Progenitor cell of endocrine pancreas (in vitro differentiated cells): ENCODE results near the gene NLRC5. TPM values are rescaled to one million over a fixed set of nuclear protein-coding genes. Genes with fewer than 3 reads are reported as not detected.

Experiments
- DNase-seq: peaks from one replicate; pipeline ENCODE4 v3.0.0; 2021; ENCODE audit warnings: low spot score; ENCODE audit not compliant: unreplicated experiment
- H3K27ac Mint-ChIP-seq: 2 replicates; pipeline ENCODE4 v1.8.0; 2021; ENCODE audit warnings: mild to moderate bottlenecking, moderate library complexity, mixed read lengths
- H3K27me3 Mint-ChIP-seq: 2 replicates; pipeline ENCODE4 v1.8.0; 2021; ENCODE audit warnings: mixed read lengths
- H3K36me3 Mint-ChIP-seq: 2 replicates; pipeline ENCODE4 v1.8.0; 2022; ENCODE audit warnings: mixed read lengths; ENCODE audit not compliant: insufficient read depth
- H3K4me1 Mint-ChIP-seq: 2 replicates; pipeline ENCODE4 v1.8.0; 2021; ENCODE audit warnings: low read depth, mixed read lengths
- H3K4me3 Mint-ChIP-seq: 2 replicates; pipeline ENCODE4 v1.8.0; 2021; ENCODE audit warnings: low read depth, mild to moderate bottlenecking, moderate library complexity, mixed read lengths
- H3K9me3 Mint-ChIP-seq: 2 replicates; pipeline ENCODE4 v1.8.0; 2021; ENCODE audit warnings: low read depth, mixed read lengths
- total RNA-seq: library from RNA; stranded (reverse); gene quantifications from 2 replicates; pipeline ENCODE4 v1.2.1, GENCODE V29; 2021
- TF ChIP-seq, protein P1 (sequence below): fragments of 200-600 bp; sonication (generic); IDR thresholded peaks from one replicate; pipeline ENCODE4 v1.5.0; 2021; ENCODE audit warnings: antibody characterized with exemption, mild to moderate bottlenecking; ENCODE audit not compliant: unreplicated experiment

Gene NLRC5
- total RNA-seq, 1 donor from 2014 or later = not detected

DNA sequence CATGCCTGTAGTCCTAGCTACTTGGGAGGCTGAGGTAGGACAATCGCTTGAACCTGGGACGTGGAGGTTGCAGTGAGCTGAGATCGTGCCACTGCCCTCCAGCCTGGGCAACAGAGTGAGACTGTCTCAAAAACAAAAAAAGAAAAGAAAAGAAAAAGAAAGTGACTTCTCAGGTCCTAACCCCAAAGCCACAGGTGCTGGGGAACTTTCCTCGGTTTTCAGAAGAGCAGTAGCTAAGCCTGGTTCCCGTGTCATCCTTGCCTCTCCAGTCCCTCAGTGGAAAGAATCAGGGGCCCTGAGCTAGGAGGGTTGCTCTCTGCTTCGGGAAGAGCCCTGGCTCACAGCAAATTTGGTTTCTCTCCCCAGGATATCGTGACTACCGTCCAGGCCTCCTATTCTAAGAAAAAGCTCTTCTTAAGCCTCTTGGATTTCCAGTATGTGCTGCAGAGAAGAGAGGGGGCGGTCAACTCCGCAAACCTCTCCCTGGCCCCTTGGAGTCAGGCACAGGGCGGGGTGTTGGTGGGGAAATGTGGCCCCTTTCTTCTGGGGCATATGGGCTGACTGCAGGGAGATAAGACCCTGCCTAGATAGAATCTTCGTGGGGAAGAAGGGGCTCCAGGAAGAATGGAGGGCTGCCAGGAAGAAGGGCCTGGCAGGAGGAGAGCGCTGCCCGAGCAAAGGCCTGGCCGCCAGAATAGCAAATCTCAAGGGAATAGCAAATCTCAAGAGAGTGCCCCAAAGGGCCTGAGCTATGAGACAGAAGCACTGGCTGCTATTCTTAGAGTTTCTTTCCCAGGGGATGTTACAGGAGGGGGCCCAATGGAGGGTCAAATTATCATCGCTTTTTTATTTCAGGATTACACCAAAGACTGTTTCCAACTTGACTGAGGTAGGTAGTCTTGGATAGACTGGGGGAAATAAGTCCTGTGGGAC is 8.3 kb upstream of the NLRC5 start:
- no peak overlapping the region for H3K27ac Mint-ChIP-seq

DNA sequence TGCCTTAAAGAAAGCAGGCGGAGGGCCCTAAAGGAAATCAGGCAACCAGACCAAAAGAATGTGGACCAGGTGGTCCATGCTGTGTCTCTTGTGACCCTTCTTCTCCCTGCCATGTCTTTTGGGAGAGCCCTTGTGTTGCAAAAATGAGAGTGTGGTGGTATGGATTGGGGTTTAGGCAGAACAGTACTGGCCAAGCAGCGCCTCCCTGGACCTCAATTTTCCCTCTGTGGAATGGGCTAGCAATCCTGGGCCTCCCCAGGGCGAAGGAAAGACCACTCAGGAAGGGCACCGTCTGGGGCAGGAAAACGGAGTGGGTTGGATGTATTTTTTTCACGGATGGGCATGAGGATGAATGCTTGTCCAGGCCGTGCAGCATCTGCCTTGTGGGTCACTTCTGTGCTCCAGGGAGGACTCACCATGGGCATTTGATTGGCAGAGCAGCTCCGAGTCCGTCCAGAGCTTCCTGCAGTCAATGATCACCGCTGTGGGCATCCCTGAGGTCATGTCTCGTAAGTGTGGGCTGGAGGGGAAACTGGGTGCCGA is 7.6 kb upstream of the NLRC5 start:
- Mint-ChIP-seq H3K27ac (no peak overlapping the region), H3K9me3 (no peaks in the 10 kb centered on the region), H3K36me3 (no peaks in the 10 kb centered on the region), H3K4me3 (no peak overlapping the region), H3K4me1 (no peaks in the 10 kb centered on the region), H3K27me3 (peaks cover 38% of the 10 kb centered on the region)
- TF ChIP-seq, protein P1, sequence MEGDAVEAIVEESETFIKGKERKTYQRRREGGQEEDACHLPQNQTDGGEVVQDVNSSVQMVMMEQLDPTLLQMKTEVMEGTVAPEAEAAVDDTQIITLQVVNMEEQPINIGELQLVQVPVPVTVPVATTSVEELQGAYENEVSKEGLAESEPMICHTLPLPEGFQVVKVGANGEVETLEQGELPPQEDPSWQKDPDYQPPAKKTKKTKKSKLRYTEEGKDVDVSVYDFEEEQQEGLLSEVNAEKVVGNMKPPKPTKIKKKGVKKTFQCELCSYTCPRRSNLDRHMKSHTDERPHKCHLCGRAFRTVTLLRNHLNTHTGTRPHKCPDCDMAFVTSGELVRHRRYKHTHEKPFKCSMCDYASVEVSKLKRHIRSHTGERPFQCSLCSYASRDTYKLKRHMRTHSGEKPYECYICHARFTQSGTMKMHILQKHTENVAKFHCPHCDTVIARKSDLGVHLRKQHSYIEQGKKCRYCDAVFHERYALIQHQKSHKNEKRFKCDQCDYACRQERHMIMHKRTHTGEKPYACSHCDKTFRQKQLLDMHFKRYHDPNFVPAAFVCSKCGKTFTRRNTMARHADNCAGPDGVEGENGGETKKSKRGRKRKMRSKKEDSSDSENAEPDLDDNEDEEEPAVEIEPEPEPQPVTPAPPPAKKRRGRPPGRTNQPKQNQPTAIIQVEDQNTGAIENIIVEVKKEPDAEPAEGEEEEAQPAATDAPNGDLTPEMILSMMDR = no peak
- DNase-seq = no peak

More for the DNA sequence above, 8.3 kb upstream of the NLRC5 start:
- Mint-ChIP-seq H3K4me3 (no peak overlapping the region), H3K9me3 (no peaks in the 10 kb centered on the region), H3K36me3 (no peaks in the 10 kb centered on the region), H3K4me1 (no peaks in the 10 kb centered on the region), H3K27me3 (peaks cover 41% of the 10 kb centered on the region)
- DNase-seq = no peak
- TF ChIP-seq, protein P1 = no peak

DNA sequence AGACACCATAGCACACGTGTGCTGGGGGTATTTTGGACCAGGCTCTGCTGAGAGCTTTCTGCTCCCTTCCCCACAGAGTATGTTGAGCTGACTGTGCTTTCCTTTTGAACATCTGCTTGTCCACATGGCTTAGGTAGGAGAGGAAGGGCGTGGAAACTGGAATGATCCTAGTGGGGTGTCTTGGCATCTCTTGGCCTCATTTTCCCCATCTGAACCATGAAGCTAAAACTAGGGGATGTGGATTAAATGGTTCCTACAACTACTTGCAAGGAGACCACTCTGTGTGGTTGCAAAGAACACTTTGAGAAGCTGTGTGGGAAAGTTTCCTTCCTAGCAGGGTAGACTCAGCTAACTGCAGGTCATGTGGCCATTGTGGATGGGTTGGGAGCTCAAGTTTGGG is 6.7 kb upstream of the NLRC5 start:
- Mint-ChIP-seq H3K9me3 (no peaks in the 10 kb centered on the region), H3K27me3 (peaks cover 45% of the 10 kb centered on the region), H3K4me1 (no peaks in the 10 kb centered on the region), H3K36me3 (no peaks in the 10 kb centered on the region), H3K4me3 (no peak overlapping the region), H3K27ac (no peak overlapping the region)
- DNase-seq = no peak
- TF ChIP-seq, protein P1 = no peak

DNA sequence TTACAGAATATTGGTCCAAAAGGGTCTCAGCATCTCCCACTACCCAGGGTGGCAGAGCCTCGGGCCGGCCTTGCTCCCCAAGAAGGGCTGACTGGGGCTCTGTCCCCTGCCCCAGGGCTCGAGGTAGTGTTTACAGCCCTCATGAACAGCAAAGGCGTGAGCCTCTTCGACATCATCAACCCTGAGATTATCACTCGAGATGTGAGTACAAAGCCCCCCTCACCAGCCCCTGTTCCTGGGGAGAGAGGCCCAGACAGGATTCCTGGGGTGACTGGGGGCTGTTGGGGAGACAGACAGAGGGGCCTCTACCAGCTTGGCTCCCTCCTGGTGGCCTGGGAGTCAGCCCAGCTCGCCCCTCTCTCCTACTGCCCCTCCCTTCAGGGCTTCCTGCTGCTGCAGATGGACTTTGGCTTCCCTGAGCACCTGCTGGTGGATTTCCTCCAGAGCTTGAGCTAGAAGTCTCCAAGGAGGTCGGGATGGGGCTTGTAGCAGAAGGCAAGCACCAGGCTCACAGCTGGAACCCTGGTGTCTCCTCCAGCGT is 6.1 kb upstream of the NLRC5 start:
- no peak overlapping the region for H3K27ac Mint-ChIP-seq

DNA sequence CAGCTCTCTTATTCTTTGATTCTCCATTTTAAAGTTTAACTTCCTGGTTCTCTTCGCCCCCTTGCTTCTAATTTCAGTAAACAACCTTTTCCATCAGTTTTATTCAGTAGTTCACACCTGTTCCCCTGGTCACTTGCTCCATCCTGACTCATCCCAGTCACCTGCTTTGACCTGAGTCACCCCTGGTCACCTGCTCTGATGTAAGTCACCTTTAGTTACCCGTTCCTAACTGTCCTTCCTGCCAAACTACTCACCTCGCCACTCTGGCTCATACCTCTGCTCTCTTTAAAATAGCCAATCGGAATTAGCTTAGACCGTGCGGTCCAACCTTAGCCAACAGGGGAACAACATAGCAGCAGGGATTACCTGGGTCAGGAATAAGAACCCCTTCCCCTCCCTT is 4.7 kb upstream of the NLRC5 start:
- H3K27ac Mint-ChIP-seq = no peak overlapping the region
- H3K36me3 Mint-ChIP-seq = no peaks in the 10 kb centered on the region
- H3K27me3 Mint-ChIP-seq = peaks cover 65% of the 10 kb centered on the region
- H3K4me1 Mint-ChIP-seq = no peaks in the 10 kb centered on the region
- no peak for DNase-seq
- TF ChIP-seq, protein P1 = no peak
- H3K4me3 Mint-ChIP-seq = no peak overlapping the region
- H3K9me3 Mint-ChIP-seq = no peaks in the 10 kb centered on the region

More for the DNA sequence above, 6.1 kb upstream of the NLRC5 start:
- Mint-ChIP-seq H3K27me3 (peaks cover 51% of the 10 kb centered on the region), H3K4me3 (no peak overlapping the region), H3K36me3 (no peaks in the 10 kb centered on the region), H3K4me1 (no peaks in the 10 kb centered on the region), H3K9me3 (no peaks in the 10 kb centered on the region)
- DNase-seq = no peak
- TF ChIP-seq, protein P1 = no peak
